MCF 10A (cell line): ENCODE measurements around the gene SLC29A3. TPM values are rescaled to one million over a fixed set of nuclear protein-coding genes. Genes with fewer than 3 reads are reported as not detected.

Experiments used
- BruUV-seq: library from RNA; stranded (reverse); fragments of 400-500 nt; replicated peaks from 2 replicates; lab custom pipeline; 2021; lab: Mats Ljungman, UMichigan
- CTCF ChIA-PET: fragments of 300-600 bp; sonication (Branson Sonifier 250); formaldehyde crosslinking; extraction: SDS; loops from one replicate; lab custom pipeline; 2021; ENCODE audit warnings: antibody characterized with exemption, inconsistent platforms; lab: Yijun Ruan, JAX
- POLR2A ChIA-PET: fragments of 300-600, 350-650 bp; sonication (Branson Sonifier 250); formaldehyde crosslinking; extraction: SDS; loops from one replicate; lab custom pipeline; 2020; ENCODE audit warnings: antibody characterized with exemption, inconsistent platforms; lab: Yijun Ruan, JAX
- DNase-seq: peaks from one replicate; pipeline ENCODE4 v3.0.0-alpha.2; 2018; ENCODE audit not compliant: unreplicated experiment
- H3K27ac Mint-ChIP-seq: one replicate; pipeline ENCODE4 v1.8.0; 2022; ENCODE audit warnings: mild to moderate bottlenecking, low read depth, mixed read lengths; ENCODE audit not compliant: unreplicated experiment
- H3K27me3 Mint-ChIP-seq: one replicate; pipeline ENCODE4 v1.8.0; 2022; ENCODE audit warnings: mixed read lengths; ENCODE audit not compliant: insufficient read depth, unreplicated experiment
- H3K36me3 Mint-ChIP-seq: one replicate; pipeline ENCODE4 v1.8.0; 2022; ENCODE audit warnings: mild to moderate bottlenecking, moderate library complexity, mixed read lengths; ENCODE audit not compliant: insufficient read depth, unreplicated experiment
- H3K4me1 Mint-ChIP-seq: one replicate; pipeline ENCODE4 v1.8.0; 2022; ENCODE audit warnings: mixed read lengths; ENCODE audit not compliant: insufficient read depth, unreplicated experiment
- H3K4me3 Mint-ChIP-seq: one replicate; pipeline ENCODE4 v1.8.0; 2022; ENCODE audit warnings: mild to moderate bottlenecking, moderate library complexity, mixed read lengths; ENCODE audit not compliant: unreplicated experiment
- H3K9me3 Mint-ChIP-seq: one replicate; pipeline ENCODE4 v1.8.0; 2022; ENCODE audit warnings: mixed read lengths; ENCODE audit not compliant: unreplicated experiment
- CTCF ChIP-seq: fragments of 200-600 bp; IDR thresholded peaks from one replicate; pipeline ENCODE4 v1.8.0; 2022; ENCODE audit warnings: antibody characterized with exemption, mild to moderate bottlenecking; ENCODE audit not compliant: unreplicated experiment
- intact Hi-C: fragments of 100-400 bp; cut with micrococcal nuclease; formaldehyde crosslinking; loops from 2 replicates; pipeline ENCODE4 v1.14.1; 2022
- total RNA-seq: library from RNA; stranded (reverse); gene quantifications from 2 replicates; pipeline ENCODE4 v1.2.3, GENCODE V29; 2022

The SLC29A3 gene
- total RNA-seq, 1 experiment from 2014 or later: 3.6 TPM

GRCh38 chr10:71319800-71320392 is 837 bp downstream of the SLC29A3 start:
- Mint-ChIP-seq H3K36me3 (peaks cover 7% of the 10 kb centered on the region), H3K27me3 (no peaks in the 10 kb centered on the region), H3K4me3 (peak overlapping the region; percentile 98), H3K27ac (no peak overlapping the region), H3K9me3 (no peaks in the 10 kb centered on the region), H3K4me1 (no peaks in the 10 kb centered on the region)
- no peak for DNase-seq
- ChIA-PET CTCF (interaction anchor here (0.6 to 10.9 kb wide), 39 partner anchors 9 to 578 kb away, joined by 3 to 169 read pairs (median 5); no protein-coding TSS in a partner anchor), POLR2A (interaction anchor here (0.6 to 3.2 kb wide), 14 partner anchors 18 to 521 kb away, joined by 3 to 20 read pairs (median 4); no protein-coding TSS in a partner anchor)
- BruUV-seq: TSS peak; percentile 16
- TF ChIP-seq CTCF: no peak
- intact Hi-C loops: loop anchor here (1.0 to 10.0 kb wide), 6 partner anchors 44 to 725 kb away; no protein-coding TSS in a partner anchor

- Mint-ChIP-seq H3K27me3 (no peaks in the 10 kb centered on the region), H3K4me1 (no peaks in the 10 kb centered on the region), H3K27ac (no peak overlapping the region), H3K4me3 (no peak overlapping the region), H3K36me3 (peaks cover 7% of the 10 kb centered on the region), H3K9me3 (no peaks in the 10 kb centered on the region)
- no peak for DNase-seq
- ChIA-PET CTCF (interaction anchor here (0.8 to 10.9 kb wide), 18 partner anchors 9 to 491 kb away, joined by 3 to 169 read pairs (median 12); no protein-coding TSS in a partner anchor), POLR2A (interaction anchor here (0.7 to 3.2 kb wide), 8 partner anchors 30 to 520 kb away, joined by 3 to 20 read pairs (median 4); no protein-coding TSS in a partner anchor)
- intact Hi-C loops: no loop called here
- TF ChIP-seq CTCF: no peak
- no TSS peak for BruUV-seq
These were observed 1.5 kb downstream of the SLC29A3 start for GRCh38 chr10:71320592-71320991.

- DNase-seq: no peak
- Mint-ChIP-seq H3K27ac (no peak overlapping the region), H3K27me3 (no peaks in the 10 kb centered on the region), H3K9me3 (no peaks in the 10 kb centered on the region), H3K36me3 (peaks cover 7% of the 10 kb centered on the region), H3K4me3 (no peak overlapping the region), H3K4me1 (no peaks in the 10 kb centered on the region)
- ChIA-PET POLR2A (interaction anchor here (0.5 kb wide), 1 partner anchor 12 kb away, joined by 3 read pairs; no protein-coding TSS in a partner anchor), CTCF (interaction anchor here (0.6 to 10.9 kb wide), 6 partner anchors 8 to 575 kb away, joined by 3 to 169 read pairs (median 19); no protein-coding TSS in a partner anchor)
- intact Hi-C loops: no loop called here
- TF ChIP-seq CTCF: no peak
- BruUV-seq: no TSS peak
These were observed 2.3 kb downstream of the SLC29A3 start for GRCh38 chr10:71321386-71321785.

- Mint-ChIP-seq H3K27ac (no peak overlapping the region), H3K36me3 (peaks cover 7% of the 10 kb centered on the region), H3K9me3 (no peaks in the 10 kb centered on the region), H3K27me3 (no peaks in the 10 kb centered on the region), H3K4me1 (no peaks in the 10 kb centered on the region), H3K4me3 (no peak overlapping the region)
- CTCF ChIA-PET: interaction anchor here (1.0 to 2.3 kb wide), 3 partner anchors 9 to 245 kb away, joined by 3 to 9 read pairs (median 3); no protein-coding TSS in a partner anchor
- no TSS peak for BruUV-seq
- TF ChIP-seq CTCF: no peak
- peak; percentile 27 for DNase-seq
- POLR2A ChIA-PET: interaction anchor here (0.6 to 1.3 kb wide), 2 partner anchors 26 to 54 kb away, joined by 3 to 6 read pairs; no protein-coding TSS in a partner anchor
- intact Hi-C loops: no loop called here
These were observed 4.3 kb downstream of the SLC29A3 start for GRCh38 chr10:71323407-71323806.
